ENCODE measurements around the gene DBH.

DBH gene

DNA sequence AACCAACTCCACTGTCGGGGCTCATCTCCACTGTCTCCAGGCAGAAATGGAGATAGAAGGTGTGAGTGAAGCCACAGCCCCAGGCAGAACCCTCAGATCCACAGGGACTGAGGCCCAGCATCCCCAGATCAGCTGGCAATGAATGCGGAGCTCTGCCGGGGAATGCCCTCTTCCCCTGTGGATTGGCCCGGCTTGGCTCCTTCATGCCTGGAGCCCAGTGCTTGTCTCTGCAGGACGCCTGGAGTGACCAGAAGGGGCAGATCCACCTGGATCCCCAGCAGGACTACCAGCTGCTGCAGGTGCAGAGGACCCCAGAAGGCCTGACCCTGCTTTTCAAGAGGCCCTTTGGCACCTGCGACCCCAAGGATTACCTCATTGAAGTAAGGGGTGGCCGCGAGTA, 3.5 kb downstream of the DBH start:
- TF ChIP-seq CTCF (conservative IDR thresholded peaks at IDR 0.05; ENCODE audit: low read depth) = no peak
- ChIA-PET CTCF (no interaction called here), POLR2A (ENCODE audit: low non-redundant PET) (no interaction called here)
- H3K27ac ChIP-seq = no peak overlapping the region
- DNase-seq (ENCODE audit: low spot score) = no peak

DNA sequence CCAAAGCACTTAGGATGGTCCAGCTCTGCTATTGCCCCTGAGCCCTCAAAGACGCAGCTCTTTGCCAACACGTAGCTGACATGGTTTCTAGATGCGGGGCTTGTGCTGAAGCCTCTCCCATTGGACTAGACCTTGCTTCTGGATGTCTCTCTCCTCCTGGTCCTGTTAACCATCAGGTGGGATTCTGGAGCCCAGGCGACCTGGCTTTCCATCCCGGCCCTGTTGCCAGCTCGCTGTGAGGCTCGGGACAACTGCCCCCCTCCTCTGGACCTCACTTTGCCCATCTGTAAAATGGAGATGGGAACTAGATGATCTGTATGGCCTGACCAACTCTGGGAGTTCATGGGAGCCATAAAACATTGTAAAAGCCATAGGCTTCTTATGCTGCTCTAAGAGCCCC, 4.0 kb downstream of the DBH start:
- POLR2A ChIA-PET (ENCODE audit: low non-redundant PET) = no interaction called here
- TF ChIP-seq CTCF (conservative IDR thresholded peaks at IDR 0.05; ENCODE audit: low read depth) = no peak
- CTCF ChIA-PET = no interaction called here
- no peak overlapping the region for H3K27ac ChIP-seq
- no peak for DNase-seq (ENCODE audit: low spot score)

GRCh38 chr9:133640580-133641395, 4.6 kb downstream of the DBH start:
- no peak for DNase-seq (ENCODE audit: low spot score)
- TF ChIP-seq CTCF (conservative IDR thresholded peaks at IDR 0.05; ENCODE audit: low read depth) = no peak
- no peak overlapping the region for H3K27ac ChIP-seq
- POLR2A ChIA-PET (ENCODE audit: low non-redundant PET) = no interaction called here
- CTCF ChIA-PET = no interaction called here

DNA sequence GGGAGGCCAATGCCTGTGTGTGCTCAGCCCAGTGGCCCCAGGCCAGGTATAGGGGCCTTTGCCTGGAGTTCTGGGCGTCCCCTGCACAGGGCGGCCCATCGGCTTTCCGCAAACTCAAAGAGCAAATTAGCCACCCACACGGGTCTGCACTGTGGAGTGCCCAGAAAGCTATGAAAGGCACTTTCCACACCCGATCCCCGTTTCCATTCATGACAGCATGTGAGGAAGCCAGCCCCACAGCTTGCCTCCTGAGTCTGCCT, 5.2 kb downstream of the DBH start:
- ChIA-PET CTCF (no interaction called here), POLR2A (ENCODE audit: low non-redundant PET) (no interaction called here)
- TF ChIP-seq CTCF (conservative IDR thresholded peaks at IDR 0.05; ENCODE audit: low read depth) = no peak
- H3K27ac ChIP-seq = no peak overlapping the region
- DNase-seq (ENCODE audit: low spot score) = no peak

DNA sequence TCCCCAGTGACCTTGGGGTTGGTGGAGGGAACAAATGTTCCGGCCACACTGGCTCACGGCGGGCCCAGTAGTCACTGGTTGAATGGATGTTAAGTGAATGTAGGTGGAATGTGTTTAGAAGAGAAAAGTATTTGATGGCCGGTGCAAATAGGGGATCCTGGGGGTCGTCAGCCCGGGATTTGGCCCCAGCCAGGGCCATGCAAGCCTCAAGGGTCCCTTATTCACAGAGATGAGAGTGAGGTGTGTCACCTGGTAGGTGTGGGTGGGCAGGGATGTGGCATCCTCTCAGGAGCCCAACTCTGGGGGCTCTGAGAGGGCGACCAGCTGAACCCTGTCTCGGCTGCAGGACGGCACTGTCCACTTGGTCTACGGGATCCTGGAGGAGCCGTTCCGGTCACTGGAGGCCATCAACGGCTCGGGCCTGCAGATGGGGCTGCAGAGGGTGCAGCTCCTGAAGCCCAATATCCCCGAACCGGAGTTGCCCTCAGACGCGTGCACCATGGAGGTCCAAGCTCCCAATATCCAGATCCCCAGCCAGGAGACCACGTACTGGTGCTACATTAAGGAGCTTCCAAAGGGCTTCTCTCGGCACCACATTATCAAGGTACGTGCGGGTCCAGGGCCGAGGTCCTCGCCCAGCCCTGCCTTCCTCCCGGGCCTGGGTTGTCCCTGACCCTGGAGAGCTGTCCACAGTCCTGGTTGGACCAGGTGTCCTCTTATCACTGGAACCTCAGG, 5.9 kb downstream of the DBH start:
- no peak for DNase-seq (ENCODE audit: low spot score)
- no peak for TF ChIP-seq CTCF (conservative IDR thresholded peaks at IDR 0.05; ENCODE audit: low read depth)
- H3K27ac ChIP-seq = no peak overlapping the region
- ChIA-PET POLR2A (ENCODE audit: low non-redundant PET) (no interaction called here), CTCF (no interaction called here)

- CTCF ChIA-PET = no interaction called here
- no peak for TF ChIP-seq CTCF (conservative IDR thresholded peaks at IDR 0.05; ENCODE audit: low read depth)
- POLR2A ChIA-PET (ENCODE audit: low non-redundant PET) = no interaction called here
- H3K27ac ChIP-seq = no peak overlapping the region
- no peak for DNase-seq (ENCODE audit: low spot score)
Observed at GRCh38 chr9:133642708-133643361, 6.7 kb downstream of the DBH start.

Measured in RWPE1 (cell line).